ENCODE results near the gene CAMK1D.

CAMK1D gene

GRCh38 chr10:12667052-12667451, 317.7 kb downstream of the CAMK1D start:
- DNase-seq, result no peak

GRCh38 chr10:12668634-12669033, 319.3 kb downstream of the CAMK1D start:
- DNase-seq, result no peak

GRCh38 chr10:12670004-12670403, 320.7 kb downstream of the CAMK1D start:
- DNase-seq, result no peak

- no peak for DNase-seq
Observed at GRCh38 chr10:12675186-12675585, 325.8 kb downstream of the CAMK1D start.

- DNase-seq, result no peak
Observed at GRCh38 chr10:12679636-12680035, 330.3 kb downstream of the CAMK1D start.

- DNase-seq, result no peak
Observed at GRCh38 chr10:12681252-12681651, 331.9 kb downstream of the CAMK1D start.

GRCh38 chr10:12684784-12685183, 335.4 kb downstream of the CAMK1D start:
- no peak for DNase-seq

GRCh38 chr10:12685261-12686058, 336.1 kb downstream of the CAMK1D start:
- DNase-seq, result no peak

GRCh38 chr10:12687996-12688395, 338.6 kb downstream of the CAMK1D start:
- no peak for DNase-seq

GRCh38 chr10:12689893-12690292, 340.5 kb downstream of the CAMK1D start:
- no peak for DNase-seq

GRCh38 chr10:12690525-12691126, 341.3 kb downstream of the CAMK1D start:
- DNase-seq, result no peak

GRCh38 chr10:12691596-12691995, 342.2 kb downstream of the CAMK1D start:
- DNase-seq, result no peak

GRCh38 chr10:12697764-12698163, 348.4 kb downstream of the CAMK1D start:
- DNase-seq, result no peak

- no peak for DNase-seq
Observed at GRCh38 chr10:12699258-12699700, 349.9 kb downstream of the CAMK1D start.

GRCh38 chr10:12699781-12700556, 350.6 kb downstream of the CAMK1D start:
- DNase-seq, result no peak

GRCh38 chr10:12700557-12700874, 351.2 kb downstream of the CAMK1D start:
- no peak for DNase-seq

- no peak for DNase-seq
Observed at GRCh38 chr10:12701696-12702095, 352.3 kb downstream of the CAMK1D start.

- DNase-seq, result no peak
Observed at GRCh38 chr10:12702215-12702770, 352.9 kb downstream of the CAMK1D start.

GRCh38 chr10:12703126-12703525, 353.8 kb downstream of the CAMK1D start:
- DNase-seq, result no peak

- no peak for DNase-seq
Observed at GRCh38 chr10:12703813-12704212, 354.5 kb downstream of the CAMK1D start.

- no peak for DNase-seq
Observed at GRCh38 chr10:12704488-12704887, 355.1 kb downstream of the CAMK1D start.

- no peak for DNase-seq
Observed at GRCh38 chr10:12705943-12706342, 356.6 kb downstream of the CAMK1D start.

- DNase-seq, result peak; percentile 44 to 62
Observed at GRCh38 chr10:12707461-12708185, 358.3 kb downstream of the CAMK1D start.
